ENCODE results near the gene GALNT1.
A peak's percentile ranks its signal among the peaks of the same experiment; 100 is the strongest.

The GALNT1 gene

DNA sequence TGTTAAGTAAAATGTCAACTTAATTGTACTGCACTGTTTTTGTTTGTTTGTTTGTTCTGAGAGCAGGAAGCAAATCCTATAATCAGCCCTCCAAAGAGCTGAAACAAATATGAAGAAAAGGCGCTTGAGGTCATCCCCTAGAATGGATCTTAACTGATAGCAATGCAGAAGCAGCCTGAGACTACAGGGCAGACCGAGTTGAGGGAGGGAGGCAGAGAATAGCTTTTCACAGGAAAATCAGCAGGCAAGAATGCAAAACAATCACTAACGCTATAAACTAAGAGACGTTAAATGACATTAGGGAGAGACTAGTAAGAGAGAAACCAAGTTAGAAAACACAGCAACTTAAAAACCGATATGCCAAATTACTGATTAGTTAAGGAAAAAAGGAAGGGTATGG, 37.2 kb downstream of the GALNT1 start:
- no peak for DNase-seq (ENCODE audit: low spot score)

DNA sequence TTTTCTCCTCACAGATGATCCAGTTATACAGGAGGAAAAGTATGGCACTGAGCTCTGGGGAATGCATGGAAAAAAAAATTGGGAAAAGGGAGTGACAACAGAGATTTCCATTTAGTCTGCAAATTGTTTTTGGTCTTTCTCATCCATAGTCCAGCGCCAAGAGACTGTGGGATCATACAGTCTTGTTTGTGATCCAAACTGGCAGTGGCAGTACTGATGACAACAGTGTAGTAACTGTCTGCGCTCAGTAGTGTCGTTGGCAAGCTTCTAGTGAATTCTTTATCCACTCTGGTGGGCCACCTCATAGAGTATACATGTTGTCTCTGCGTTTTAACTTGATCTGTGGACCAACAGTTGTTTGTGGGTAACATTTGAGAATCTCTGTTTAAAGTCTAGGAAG, 37.9 kb downstream of the GALNT1 start:
- peak; percentile 56 for DNase-seq (ENCODE audit: low spot score)

DNA sequence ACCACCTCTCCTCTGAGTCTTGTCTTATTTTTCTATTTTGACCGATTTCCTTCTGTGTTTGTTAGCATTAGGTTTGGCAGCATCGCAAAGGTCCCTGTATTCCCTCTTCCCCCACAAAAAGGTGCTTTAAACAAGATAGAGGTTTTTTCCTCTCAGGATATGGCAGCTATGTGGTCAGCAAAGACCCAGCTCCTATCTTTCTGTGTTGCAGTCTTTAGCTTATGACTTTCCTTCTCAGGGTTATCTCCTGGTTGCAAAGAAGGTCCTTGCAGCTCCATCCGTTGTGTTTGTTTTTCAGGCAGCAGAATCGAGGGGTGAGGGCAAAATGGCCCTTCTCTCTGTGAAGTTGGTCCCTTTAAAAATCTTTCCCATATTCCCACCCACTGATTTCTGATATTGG, 38.4 kb downstream of the GALNT1 start:
- no peak for DNase-seq (ENCODE audit: low spot score)

DNA sequence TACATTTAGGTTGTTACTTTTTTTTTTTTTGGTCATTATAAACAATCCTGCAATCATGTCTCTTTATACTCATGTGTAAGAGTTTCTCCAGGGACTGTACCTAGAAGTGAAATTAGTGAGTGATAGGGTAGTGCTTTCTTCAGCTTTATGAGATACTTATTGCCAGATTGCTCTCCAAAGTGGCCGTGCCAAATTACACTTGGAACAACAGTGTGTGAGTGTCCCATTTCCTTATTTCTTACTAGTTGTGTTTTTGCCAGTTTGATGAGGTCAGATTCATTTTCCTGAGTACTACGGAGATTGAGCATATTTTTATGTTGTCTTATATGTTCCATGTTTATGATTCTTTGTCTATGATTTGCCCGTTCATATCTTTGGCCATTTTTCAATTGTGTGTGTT, 39.2 kb downstream of the GALNT1 start:
- DNase-seq (ENCODE audit: low spot score) = no peak

DNA sequence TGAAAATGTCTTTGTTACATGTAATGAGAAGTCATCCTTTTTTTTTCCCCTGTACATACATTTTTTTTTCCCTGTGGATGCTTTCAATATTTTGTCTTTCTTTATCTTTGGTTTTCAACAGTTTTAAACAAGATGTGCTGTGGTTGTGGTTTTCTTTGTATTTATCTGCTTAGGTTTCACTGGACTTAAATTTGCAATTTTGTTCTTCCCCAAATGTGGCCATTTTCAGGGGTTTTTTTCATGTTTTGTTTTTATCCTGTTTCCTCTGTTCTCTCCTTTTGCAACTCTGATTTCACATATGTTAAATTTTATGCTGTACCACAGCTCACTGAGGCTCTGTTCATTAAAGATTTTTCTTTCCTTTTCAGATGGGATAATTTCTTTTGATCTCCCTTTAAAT, 41.7 kb downstream of the GALNT1 start:
- DNase-seq (ENCODE audit: low spot score) = no peak

DNA sequence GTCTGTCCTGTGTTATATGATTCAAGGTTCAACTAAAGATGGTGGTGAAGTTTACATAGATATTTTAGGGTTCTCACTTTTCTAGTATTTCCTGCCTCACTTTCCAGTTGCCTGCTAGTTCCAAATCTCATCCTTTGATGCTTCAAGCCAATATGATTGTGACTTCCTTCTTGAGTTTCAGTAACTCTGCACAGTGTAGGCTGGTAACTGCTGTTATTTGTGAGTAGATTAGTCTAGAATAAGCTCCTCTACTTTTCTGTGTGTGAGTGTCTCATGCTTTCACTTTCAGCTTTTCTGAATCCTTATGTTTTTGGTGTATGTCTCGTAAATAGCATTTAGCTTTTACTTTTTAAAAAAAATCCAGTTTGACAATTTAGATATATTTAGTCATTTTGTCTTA, 42.6 kb downstream of the GALNT1 start:
- no peak for DNase-seq (ENCODE audit: low spot score)

DNA sequence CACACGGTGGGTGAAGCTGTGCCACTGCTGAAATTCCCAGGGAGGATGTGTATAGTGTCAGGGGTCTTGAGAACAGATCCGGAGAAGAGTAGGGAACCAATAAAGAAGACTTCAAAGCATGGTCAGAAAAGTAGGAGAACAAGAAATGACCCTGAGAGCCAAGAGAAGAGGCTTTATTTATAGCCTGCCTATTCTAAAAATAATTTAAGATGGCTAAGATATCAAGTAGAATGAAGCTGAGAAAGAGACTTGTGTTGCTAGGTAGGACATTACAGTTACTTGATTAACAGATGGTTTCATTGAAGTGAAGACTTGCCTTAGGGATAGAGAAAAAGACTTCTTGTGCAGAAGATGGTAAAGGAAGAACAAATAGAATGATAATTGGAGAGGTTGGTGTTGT, 43.7 kb downstream of the GALNT1 start:
- no peak for DNase-seq (ENCODE audit: low spot score)

DNA sequence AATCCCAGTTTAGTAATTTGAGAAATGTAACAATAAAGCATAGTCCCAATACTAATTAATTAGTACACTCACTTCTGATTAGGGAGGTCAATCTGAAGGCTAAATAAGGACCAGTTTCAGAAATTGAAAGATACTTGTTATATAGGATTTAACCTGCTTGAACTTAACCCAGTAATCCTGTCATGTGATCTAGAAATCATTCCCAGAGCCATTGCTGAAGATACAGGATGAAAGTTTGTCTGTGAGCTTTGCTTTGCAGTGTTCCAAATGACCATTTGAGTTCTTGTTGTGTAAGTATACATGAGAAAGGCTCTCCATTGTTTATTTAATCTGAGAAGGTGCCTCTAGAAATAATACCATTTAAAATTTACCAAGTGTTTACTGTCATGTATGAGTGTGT, 52.2 kb downstream of the GALNT1 start:
- DNase-seq (ENCODE audit: low spot score) = no peak

DNA sequence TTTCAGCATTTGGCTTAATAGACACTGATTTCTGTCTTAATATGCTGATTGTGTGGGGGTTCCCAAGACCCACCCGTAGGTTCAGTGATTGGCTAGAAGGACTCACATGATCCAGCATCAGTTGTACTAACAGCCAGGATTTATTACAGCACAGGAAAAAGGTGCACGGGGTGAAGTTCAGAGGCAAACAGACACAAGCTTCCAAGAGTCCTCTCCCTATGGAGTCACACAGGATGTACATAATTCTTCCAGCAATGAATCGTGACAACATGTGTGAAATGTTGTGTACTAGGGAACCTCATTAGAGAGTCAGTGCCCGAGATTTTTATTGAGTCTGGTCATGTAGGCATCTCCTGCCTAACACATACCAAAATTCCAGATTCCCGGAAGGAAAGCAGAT, 52.8 kb downstream of the GALNT1 start:
- DNase-seq (ENCODE audit: low spot score) = no peak

DNA sequence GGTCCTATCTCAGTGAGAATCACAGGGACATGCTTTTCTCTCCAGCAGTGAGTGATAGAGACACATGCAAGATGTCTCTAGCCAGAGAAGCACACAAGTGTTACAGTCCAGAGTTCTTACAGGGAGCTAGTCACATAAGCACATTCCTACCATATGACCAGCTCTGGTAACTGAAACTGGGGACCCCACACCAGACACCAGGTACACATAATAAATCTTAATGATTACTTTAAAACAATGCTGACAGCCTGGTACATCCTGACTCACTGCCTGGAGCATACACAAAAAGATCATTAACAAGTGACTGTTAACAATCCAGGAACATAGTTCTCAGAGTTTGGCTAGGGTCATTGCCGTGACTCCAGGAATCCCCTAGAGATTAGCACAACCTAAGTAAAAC, 53.6 kb downstream of the GALNT1 start:
- DNase-seq (ENCODE audit: low spot score) = no peak

DNA sequence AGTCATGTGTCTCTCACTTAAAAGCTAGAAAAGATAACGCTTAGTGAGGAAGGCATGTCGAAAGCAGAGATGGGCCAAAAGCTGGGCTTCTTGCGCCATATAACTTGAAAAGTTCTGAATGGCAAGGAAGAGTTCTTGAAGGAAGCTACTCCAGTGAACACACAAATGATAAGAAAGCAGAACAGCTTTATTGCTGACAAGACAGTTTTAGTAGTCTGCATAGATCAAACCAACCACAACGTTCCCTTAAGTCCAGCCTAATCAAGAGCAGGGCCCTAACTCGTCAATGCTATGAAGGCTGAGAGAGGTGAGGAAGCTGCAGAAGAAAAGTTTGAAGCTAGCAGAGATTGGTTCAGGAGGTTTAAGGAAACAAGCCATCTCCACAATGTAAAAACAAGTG, 55.7 kb downstream of the GALNT1 start:
- DNase-seq (ENCODE audit: low spot score) = no peak

DNA sequence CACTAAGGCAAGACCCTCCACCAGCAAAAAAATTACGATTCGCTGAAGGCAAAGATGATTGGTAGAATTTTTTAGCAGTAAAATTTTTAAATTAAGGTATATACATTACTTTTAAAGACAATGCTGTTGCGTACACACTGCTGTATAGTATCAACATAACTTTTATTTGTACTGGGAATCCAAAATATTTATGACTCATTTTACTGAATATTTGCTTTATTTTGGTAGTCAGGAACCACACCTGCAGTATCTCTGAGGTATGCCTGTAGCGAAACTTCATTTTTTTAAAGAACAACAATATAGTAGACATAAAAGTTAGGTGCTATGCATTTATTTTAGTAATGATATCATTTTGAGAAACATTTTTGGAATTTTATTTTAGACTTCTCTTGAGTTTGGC, 57.8 kb downstream of the GALNT1 start:
- DNase-seq (ENCODE audit: low spot score) = no peak

DNA sequence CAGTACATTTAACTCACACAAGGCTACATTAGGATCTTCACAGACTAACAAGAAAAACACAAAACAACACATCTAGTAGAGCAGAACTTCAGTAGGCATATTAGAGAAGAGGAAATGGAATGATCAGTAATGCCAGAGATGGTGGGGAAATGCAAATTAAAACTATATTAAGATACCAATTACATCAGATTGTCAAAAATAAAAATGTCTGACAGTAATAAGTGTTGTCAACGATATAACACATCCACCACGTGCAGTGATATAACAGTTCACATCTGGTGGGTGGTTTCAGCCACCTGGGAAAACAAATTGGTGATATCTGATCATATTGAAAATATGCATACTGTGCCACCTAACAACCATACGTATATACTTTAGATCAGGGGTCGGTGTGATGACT, 59.9 kb downstream of the GALNT1 start:
- DNase-seq (ENCODE audit: low spot score) = no peak

DNA sequence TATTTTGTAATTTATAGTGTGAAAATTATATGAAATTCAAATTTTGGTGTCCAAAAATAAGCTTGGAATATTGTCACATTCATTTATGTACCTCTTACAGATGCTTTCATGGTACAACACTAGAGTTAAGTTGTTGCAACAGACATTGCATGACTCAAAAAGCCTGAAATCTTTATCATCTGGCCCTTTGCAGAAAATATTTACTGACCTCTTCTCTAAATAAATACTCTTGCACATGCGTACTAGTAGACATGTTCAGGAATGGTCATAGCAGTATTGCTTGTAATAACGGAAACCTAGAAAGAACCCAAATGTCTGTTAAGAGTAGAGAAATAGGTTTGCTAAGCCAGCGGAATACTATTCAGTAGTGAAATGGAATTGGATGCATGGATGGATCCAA, 60.4 kb downstream of the GALNT1 start:
- DNase-seq (ENCODE audit: low spot score) = no peak

DNA sequence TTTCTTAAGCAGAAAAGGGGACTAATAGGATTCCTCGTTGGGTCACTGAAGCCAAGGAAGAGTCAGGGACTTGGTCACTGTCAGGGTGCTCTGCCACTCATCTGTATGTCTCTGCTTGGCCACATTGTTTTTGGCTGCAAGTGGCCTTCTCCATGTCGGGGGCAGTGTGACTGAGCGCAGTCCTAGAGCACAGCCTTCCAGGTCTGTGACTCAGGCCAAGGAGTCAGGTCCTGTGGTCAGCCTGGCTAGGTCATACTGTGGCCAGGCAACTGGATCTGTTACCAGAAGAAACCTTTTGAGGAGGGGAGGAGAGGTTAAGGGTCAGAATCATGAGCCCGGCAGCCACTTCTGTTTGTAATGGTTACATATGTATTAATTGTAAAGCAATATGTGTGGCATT, 61.3 kb downstream of the GALNT1 start:
- no peak for DNase-seq (ENCODE audit: low spot score)

DNA sequence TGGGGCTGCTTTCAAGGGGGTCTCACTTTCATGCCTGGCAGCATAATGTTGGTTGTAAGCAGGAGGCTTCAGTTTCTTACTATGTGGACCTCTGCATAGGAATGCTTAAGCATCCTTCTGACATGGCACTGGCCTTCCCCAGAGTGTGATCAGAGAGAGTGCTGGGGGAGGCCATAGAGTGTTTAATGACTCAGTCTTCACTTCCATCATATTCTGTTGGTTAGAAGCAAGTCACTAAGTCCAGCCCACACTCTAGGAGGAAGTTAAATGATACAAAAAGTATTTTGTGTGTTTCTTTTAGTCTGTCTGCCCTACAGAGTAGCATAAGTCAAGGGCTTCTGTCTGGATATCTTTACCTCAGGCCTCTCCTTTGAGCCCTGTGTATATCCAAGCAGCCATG, 64.9 kb downstream of the GALNT1 start:
- no peak for DNase-seq (ENCODE audit: low spot score)

DNA sequence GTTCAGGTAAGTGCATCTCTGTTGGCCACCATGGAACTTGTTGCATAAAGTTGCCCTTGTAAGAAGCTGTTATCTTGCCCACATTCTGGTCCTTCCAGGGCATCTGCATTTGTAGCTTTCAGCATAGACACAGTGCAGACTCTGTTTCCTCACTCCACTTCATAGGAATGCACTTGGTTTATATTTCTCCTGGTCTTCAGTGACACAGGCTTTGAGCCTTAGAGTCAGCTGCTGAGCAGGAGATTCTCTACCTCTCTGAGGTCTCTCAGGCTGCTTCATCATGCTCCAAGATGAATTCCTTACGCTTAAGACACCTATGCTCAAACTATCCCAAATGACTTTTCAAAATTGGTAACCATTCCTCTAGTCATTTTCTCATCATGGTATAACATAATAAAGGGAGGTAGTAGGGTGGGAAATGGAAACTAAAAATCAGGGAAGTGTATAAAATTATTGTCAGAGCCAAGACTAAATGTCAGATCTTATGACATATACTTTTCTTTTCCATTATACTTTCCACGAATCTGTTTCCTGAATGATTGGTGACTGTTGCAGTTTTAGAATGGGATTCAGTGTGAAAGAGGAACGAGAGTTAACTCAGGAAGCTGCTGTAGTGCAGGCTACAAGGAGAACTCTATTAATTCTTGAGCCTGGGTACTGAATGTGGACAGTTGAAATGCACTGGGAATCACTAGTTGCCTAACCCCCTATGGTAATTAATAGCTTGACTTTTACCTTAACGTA, 72.0 kb downstream of the GALNT1 start:
- peak; percentile 8 for DNase-seq (ENCODE audit: low spot score)

DNA sequence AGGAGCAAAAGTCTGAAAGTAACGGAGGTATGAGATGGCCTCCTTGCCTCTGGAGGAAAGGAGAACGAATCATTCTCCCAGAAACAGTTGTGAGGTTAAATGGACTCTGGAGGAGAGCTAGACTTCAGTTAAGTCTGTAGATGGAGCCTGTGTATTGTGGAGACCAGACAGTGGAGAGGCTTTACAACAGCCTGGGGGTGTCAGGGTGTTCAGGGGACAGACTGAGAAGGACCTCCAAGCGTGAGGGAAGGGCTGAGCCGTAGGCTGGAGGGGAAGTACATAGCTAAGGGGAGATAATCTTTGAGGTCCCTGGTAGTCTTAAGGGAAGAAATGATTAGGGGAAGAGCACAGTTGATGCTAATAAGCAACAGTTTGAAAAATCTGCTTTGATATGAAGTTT, 76.6 kb downstream of the GALNT1 start:
- DNase-seq (ENCODE audit: low spot score) = no peak

DNA sequence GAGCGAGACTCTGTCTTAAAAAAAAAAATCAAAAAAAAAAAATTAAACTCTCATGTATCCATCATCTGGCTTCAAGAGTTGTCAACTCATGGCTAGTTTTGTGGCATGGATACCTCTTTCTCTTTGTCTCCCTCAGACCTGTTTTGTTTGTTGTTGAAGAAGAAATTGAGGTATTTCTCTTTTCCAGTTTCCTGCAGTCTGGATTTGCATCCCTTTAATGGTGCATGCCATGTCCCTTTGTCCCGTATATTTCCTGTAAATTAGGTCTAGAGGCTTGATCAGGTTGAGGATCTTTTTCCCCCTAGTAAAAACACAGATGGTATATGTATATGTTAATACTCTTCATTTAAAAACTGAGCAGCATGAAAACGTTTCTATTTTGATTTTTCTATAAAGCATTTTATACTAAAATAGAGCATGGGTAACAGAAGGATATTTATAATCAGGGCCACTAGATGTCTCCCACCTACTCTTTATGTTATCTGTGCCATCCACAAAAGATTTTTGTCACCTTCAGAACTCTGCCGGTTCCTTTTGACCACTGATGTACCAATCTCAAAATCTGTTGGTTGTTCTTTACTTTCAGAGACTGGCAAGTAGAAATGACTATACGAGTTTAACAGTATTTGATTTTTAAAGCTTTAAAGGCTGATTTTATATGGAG, 80.1 kb downstream of the GALNT1 start:
- DNase-seq (ENCODE audit: low spot score) = peak; percentile 18

DNA sequence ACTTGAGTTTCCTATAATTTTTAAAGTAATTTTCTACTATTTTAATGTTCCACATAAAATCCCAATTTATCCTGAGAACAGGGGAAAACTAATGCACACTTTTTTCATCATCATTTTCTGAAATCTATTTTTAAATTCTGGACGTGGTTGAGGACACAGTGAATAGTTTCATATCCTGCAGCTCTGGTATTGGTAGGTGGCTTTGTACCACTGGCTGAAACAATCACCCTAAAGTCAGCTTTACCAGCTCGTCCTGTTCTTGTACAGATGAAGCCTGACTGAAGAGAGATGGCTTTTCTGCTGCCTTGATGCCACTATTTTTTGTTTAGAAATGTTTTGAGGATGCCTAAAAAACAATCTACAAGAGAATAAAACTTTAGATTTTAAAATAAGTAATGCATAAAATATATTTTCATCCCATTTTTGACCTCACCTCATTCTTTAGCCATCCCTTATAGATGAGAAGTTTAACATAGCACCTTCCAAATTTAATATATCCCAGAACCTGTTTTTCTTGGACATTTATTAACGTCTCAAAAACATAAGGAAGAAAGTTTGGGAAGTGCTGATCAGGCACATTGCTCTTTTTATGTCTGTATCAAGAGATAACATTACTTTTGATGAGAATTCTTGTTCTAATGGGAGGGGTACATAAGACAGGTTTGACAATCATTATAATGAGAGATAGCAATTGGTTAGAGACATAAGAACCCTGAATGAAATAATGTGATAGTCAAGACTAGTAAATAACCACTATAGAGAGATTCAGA, 80.9 kb downstream of the GALNT1 start:
- no peak for DNase-seq (ENCODE audit: low spot score)

DNA sequence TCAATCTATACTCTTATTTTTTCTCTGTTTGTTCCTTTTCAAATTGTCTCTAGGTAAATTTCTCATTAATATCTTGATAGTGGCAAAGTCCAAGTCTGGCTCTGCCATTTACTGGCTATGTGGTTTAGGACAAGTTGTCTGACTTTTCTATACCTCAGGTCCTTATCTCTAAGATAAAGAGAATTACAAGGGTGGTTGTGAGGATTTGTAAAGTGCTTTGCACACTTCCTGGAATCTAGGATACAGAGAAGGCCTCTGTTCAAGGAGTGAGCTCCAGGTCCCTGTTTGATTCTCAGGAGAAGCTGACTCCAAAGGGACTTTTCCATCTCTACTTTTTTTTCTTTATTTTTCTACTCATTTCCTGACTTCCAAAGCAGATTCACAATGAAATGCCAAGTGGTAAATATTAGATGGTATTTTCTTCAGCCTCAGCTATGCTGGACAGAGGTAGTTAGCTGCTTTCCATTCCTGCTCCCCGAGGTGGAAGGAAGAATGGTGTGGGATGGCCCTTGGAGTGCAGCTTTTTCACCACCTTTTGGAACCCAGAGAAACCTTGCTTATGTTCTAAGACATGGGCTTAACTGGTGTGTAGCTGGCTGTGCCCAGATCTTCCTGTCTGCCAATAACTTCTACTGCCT, 90.5 kb downstream of the GALNT1 start:
- DNase-seq (ENCODE audit: low spot score) = no peak

DNA sequence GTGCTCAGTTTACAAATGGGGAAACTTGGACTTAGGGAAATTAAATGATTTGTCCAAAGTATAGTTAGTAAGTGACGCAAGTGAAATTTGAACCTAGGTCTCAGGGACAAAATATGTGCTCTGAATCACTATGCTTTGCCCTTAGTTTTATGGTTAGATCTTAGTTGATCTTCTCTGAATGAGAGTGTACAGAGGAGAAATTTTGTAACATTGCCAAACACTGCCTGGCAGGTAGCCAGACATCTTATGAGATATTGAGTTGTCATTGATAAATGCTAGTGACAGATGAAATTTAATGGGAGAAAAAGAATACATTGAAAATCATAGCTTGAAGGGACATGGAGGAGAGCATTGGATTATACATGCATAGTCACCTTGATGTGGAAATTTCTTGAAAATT, 91.4 kb downstream of the GALNT1 start:
- no peak for DNase-seq (ENCODE audit: low spot score)

DNA sequence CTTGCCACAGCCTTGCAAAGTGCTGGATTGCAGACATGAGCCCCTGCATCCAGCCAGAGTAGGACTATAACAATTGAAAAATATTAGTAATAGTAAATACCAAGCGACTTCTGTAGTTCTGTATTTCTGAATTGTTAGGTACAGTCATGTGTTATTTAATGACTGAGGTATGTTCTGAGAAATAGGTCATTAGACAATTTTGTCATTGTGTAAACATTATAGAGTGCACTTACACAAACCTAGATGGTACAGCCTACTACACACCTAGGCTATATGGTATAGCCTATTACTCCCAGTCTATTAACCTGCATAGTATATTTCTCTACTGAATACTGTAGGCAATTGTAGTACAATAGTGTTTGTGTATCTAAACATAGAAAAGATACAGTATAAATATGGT, 92.1 kb downstream of the GALNT1 start:
- DNase-seq (ENCODE audit: low spot score) = no peak

Data from cerebellar cortex (tissue), 1 donor.